Activated CD4-positive, alpha-beta T cell treated with anti-CD3 and anti-CD28 coated beads, Interleukin-2, amount 50 U/mL, for 4 hours (primary cell): Measurements from ENCODE around the gene PLEKHH1.

ENCODE experiments used
- DNase-seq, 2 experiments: peaks; one replicate each; pipeline ENCODE4 v3.0.0-alpha.2; 2020

The PLEKHH1 gene

GRCh38 chr14:67633451-67634147 is 100.5 kb downstream of the PLEKHH1 start:
- DNase-seq = no peak

- no peak for DNase-seq
These were observed 103.3 kb downstream of the PLEKHH1 start for GRCh38 chr14:67636361-67636919.

DNA sequence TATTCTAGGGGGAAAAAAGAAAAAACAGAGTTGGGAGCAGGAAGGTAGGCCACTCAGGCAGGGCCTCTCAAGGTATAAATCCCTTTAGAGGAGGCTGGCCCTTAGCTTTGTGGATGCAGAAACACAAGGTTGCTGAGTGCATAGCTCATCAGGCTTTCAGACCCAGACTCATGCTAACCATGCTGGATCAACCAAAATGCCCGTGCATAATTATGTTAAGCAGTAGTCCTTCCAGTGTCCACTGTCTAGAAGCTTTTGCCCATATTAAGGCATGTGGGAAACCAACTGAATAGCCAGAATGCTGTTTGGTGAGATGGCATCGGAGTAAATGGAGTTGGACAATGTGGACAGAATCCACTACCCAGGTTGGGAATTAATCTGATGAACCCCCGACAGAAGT is 105.6 kb downstream of the PLEKHH1 start:
- DNase-seq = no peak
